Heart left ventricle (tissue), 13 donors: ENCODE results near the gene MBD1.

Source experiments
- POLR2A ChIP-seq, 2 donors: fragments of 450-650 bp; IDR thresholded peaks; one replicate each; pipeline ENCODE4 v1.6.1; 2017; ENCODE audit warnings: antibody characterized with exemption in 2 of 2, mild to moderate bottlenecking in 2 of 2, moderate library complexity in 2 of 2
- TF ChIP-seq, protein P1 (sequence below), 12 donors: fragments of 200-600 bp; sonication (generic) in 4 of 12; IDR thresholded peaks; one replicate each; pipeline versions ENCODE4 v1.5.0 to v1.8.0; 2018 to 2022; ENCODE audit warnings: antibody characterized with exemption in 12 of 12, mild to moderate bottlenecking in 5 of 12
- donor health status: ischemic (EF 13 %, LVEDD 7.1; RV severe dilation, severe dysfunction).
- donor health status: DM: no; HTN: yes; CAD: no.
- donor health status: DM: no; HTN: no; CAD: no.
- donor health status: ischemic (EF 25% LVEDD 6.9; RV normal size, moderate dysfunction).
- donor health status: ischemic (EF 25% LVEDD 5.7; RV mildly dilated, moderate dysfunction).
- donor health status: ischemic (EF 35%, LVEDD 5.7; RV mildly dilated, moderate dysfunction).
- donor health status: nonischemic (EF 11% LVEDD 7.7; RV severe dilation, severe dysfunction).
- donor health status: DM: yes; HTN: yes; CAD: no.
- donor health status: PGD.
- donor health status: ischemic (EF 29% LVEDD 5.4; RV normal size, mild dysfunction).
- donor health status: nonischemic (EF 23%, LVEDD 6.1; RV moderate dilation, normal function).

DNA sequence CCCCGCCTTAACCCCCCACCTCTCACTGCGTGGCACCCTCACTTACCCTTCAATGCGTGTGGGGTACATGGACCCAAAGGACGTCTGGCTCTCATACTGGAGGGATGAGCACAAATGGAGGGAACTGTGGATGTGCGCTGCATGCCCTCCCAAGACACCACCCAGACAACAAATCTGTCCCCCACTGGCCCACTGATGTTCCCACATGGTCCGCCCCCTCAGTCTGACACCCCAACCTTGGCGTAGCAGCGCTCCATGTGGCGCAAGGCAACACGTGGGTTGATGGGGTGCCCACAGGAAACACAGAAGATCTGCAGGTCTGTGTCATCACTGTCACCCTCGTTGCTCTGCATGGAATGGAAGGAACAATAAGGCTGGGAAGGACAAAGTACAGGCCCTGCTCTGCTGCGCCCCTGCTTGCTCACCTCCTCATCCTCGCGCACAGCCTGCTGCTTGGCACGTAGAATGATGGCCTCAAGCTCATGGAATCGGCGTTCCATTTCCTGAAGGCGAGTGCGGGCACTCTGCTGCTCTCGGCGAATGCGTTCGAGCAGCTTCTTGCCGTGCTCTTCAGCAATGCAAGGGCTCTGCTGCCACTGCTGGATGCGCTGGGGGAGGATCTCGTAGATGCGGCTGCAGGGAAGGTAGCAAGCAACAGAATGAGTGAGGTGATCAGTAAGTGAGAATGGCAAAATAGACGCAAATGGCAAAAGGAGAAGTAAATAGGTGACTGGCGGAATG lies 2.3 kb upstream of the MBD1 start:
- TF ChIP-seq, protein P1, sequence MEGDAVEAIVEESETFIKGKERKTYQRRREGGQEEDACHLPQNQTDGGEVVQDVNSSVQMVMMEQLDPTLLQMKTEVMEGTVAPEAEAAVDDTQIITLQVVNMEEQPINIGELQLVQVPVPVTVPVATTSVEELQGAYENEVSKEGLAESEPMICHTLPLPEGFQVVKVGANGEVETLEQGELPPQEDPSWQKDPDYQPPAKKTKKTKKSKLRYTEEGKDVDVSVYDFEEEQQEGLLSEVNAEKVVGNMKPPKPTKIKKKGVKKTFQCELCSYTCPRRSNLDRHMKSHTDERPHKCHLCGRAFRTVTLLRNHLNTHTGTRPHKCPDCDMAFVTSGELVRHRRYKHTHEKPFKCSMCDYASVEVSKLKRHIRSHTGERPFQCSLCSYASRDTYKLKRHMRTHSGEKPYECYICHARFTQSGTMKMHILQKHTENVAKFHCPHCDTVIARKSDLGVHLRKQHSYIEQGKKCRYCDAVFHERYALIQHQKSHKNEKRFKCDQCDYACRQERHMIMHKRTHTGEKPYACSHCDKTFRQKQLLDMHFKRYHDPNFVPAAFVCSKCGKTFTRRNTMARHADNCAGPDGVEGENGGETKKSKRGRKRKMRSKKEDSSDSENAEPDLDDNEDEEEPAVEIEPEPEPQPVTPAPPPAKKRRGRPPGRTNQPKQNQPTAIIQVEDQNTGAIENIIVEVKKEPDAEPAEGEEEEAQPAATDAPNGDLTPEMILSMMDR (IDR thresholded peaks at IDR 0.05), result no peak
- no peak for TF ChIP-seq POLR2A (IDR thresholded peaks at IDR 0.05)
